PC-9 (cell line): ENCODE measurements around the gene SMIM38. TPM values are rescaled to one million over a fixed set of nuclear protein-coding genes. Genes with fewer than 3 reads are reported as not detected.

ENCODE experiments used
- BruUV-seq: library from RNA; stranded (reverse); fragments of 400-500 nt; replicated peaks from 2 replicates; lab custom pipeline; 2021; lab: Mats Ljungman, UMichigan
- CTCF ChIA-PET: fragments of 300-600 bp; sonication (Branson Sonifier 250); formaldehyde crosslinking; loops from one replicate; lab custom pipeline; 2022; ENCODE audit warnings: antibody characterized with exemption; lab: Charles Lee
- POLR2A ChIA-PET: fragments of 300-600 bp; sonication (Branson Sonifier 250); formaldehyde crosslinking; loops from one replicate; lab custom pipeline; 2022; ENCODE audit warnings: antibody characterized with exemption; ENCODE audit not compliant: unreplicated experiment; lab: Charles Lee
- DNase-seq, 2 experiments: peaks; one replicate each; pipeline versions ENCODE4 v3.0.0 to v3.0.0-alpha.2; 2015 to 2022; ENCODE audit warnings: mixed read lengths in 1 of 2
- H2AFZ ChIP-seq: fragments of 200-600 bp; sonication (generic); 2 replicates; pipeline ENCODE4 v1.8.1; 2017; ENCODE audit warnings: antibody characterized with exemption
- H3F3A ChIP-seq: fragments of 200-600 bp; sonication (generic); 2 replicates; pipeline ENCODE4 v1.8.1; 2017; ENCODE audit warnings: antibody characterized with exemption, mild to moderate bottlenecking, low read depth; ENCODE audit not compliant: insufficient read depth
- H3K27ac ChIP-seq: fragments of 200-600 bp; sonication (generic); 2 replicates; pipeline ENCODE4 v1.6.1; 2016; ENCODE audit warnings: mixed run types
- H3K27me3 ChIP-seq: fragments of 200-600 bp; sonication (generic); 2 replicates; pipeline ENCODE4 v1.6.1; 2016; ENCODE audit warnings: low read depth, mixed run types; ENCODE audit not compliant: insufficient read depth
- H3K36me3 ChIP-seq: fragments of 200-600 bp; sonication (generic); 2 replicates; pipeline ENCODE4 v1.6.1; 2016; ENCODE audit warnings: low read depth, mixed run types
- H3K4me1 ChIP-seq: fragments of 200-600 bp; sonication (generic); replicated peaks from 2 replicates; pipeline ENCODE4 v1.6.1; 2016; ENCODE audit warnings: mixed run types; ENCODE audit not compliant: insufficient read depth
- H3K4me2 ChIP-seq: fragments of 200-600 bp; sonication (generic); 2 replicates; pipeline ENCODE4 v1.6.1; 2017; ENCODE audit warnings: mixed run types
- H3K4me3 ChIP-seq: fragments of 200-600 bp; sonication (generic); 2 replicates; pipeline ENCODE4 v1.6.1; 2016; ENCODE audit warnings: mixed run types
- H3K79me2 ChIP-seq: fragments of 200-600 bp; sonication (generic); 2 replicates; pipeline ENCODE4 v1.6.1; 2017; ENCODE audit warnings: low read depth, mixed run types
- H3K9me2 ChIP-seq: fragments of 200-600 bp; sonication (generic); 2 replicates; pipeline ENCODE4 v1.8.1; 2017; ENCODE audit warnings: mild to moderate bottlenecking; ENCODE audit not compliant: insufficient read depth
- H3K9me3 ChIP-seq: fragments of 200-600 bp; sonication (generic); 2 replicates; pipeline ENCODE4 v1.8.1; 2016; ENCODE audit warnings: low read depth; ENCODE audit not compliant: insufficient read depth
- H4K20me1 ChIP-seq: fragments of 200-600 bp; sonication (generic); 2 replicates; pipeline ENCODE4 v1.8.1; 2017; ENCODE audit not compliant: insufficient read depth
- EZH2 ChIP-seq: fragments of 200-600 bp; sonication (generic); IDR thresholded peaks from 2 replicates; pipeline ENCODE4 v1.8.0; 2017; ENCODE audit warnings: antibody characterized with exemption, low read depth
- intact Hi-C: fragments of 100-400 bp; cut with micrococcal nuclease; formaldehyde crosslinking; loops from one replicate; pipeline ENCODE4 v1.10.0; 2022; ENCODE audit not compliant: unreplicated experiment
- total RNA-seq: library from RNA; stranded (reverse); gene quantifications from 2 replicates; pipeline ENCODE4 v1.2.3, GENCODE V29; 2021
- TF ChIP-seq, protein P1 (sequence below): fragments of 200-600 bp; sonication (generic); conservative IDR thresholded peaks from 2 replicates; pipeline ENCODE4 v1.6.1; 2017; ENCODE audit warnings: mixed run types, antibody characterized with exemption, mild to moderate bottlenecking, moderate library complexity

Gene SMIM38
- total RNA-seq, 1 experiment from 2014 or later: 0.26 TPM

DNA sequence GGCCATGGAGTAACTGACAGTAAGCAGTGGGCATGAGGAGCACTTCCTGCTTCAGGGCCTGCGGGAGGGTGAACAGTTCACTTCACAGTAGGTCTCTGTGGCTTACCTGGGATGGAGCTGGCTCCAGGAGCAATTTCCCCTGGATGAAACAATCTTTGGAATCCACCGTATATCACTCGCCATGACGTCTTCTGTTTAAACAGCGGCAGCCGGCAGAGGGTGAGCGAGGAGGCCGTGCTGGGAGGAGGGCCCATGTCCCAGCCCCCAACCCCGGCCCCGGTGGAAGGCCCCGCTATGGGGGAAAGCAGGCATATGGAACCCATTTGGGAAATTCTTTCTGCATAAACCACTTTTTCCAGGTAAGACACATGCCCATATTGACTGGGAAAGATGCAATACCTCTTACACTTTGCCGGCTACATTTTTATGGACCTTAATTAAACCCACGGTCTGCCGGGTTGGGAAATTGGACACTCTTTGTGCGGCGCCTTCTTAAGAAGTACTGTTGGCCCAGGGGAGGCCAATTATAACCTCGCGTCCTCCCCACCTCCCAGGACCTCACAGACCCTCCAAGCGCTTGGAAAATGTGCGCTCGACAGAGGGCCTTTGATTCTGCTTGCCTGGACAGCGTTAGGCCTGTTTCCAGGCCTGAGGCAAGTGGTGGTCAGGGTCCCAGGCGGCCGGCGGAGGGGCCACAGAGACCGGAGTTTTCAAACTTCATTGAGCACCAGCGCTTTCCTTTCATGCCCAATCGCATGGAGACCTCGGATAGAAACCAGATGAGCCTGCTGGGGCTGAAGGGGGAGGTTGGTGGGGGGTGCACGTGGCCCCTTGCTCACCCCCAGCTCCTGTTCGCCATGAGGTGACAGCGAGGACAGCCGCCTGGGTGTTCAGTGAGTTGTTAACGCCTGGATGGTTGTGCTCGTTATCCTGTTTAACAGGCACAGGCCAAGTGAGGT is 40.4 kb downstream of the SMIM38 start:
- Histone ChIP-seq H2AFZ (no peak overlapping the region), H3K4me2 (no peak overlapping the region), H3K27me3 (no peaks in the 10 kb centered on the region; the same call in 1 of the 2 replicates), H3K79me2 (no peaks in the 10 kb centered on the region), H3F3A (no peaks in the 10 kb centered on the region), H3K9me3 (no peaks in the 10 kb centered on the region), H3K27ac (no peak overlapping the region), H3K36me3 (no peaks in the 10 kb centered on the region), H3K4me1 (no peaks in the 10 kb centered on the region), H3K4me3 (no peak overlapping the region), H4K20me1 (no peaks in the 10 kb centered on the region), H3K9me2 (no peaks in the 10 kb centered on the region)
- intact Hi-C loops: no loop called here
- TF ChIP-seq EZH2: no peak
- BruUV-seq: no TSS peak
- POLR2A ChIA-PET: no interaction called here
- no peak for DNase-seq
- CTCF ChIA-PET: no interaction called here

DNA sequence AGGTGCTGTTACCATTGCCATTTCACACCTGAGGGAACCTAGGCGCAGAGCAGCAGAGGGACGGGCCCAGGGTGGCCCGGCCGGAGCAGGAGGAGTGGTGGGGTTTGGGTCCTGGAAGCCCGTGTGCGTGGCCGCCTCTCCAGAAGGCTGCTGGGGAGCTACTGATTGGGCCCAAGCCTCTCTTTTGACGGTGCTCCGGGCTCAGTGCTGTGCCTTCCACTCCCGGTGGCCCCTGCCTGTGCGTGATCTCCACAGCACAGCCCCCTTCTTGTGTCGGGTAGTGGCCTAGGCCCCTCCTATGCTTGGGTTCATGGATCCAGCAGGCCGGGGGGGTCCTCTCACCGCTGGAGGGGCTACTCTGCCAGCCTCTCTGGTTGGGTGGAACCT is 41.0 kb downstream of the SMIM38 start:
- DNase-seq: no peak
- intact Hi-C loops: no loop called here
- Histone ChIP-seq H3K9me3 (no peaks in the 10 kb centered on the region), H3K36me3 (no peaks in the 10 kb centered on the region), H3K27me3 (no peaks in the 10 kb centered on the region; the same call in 1 of the 2 replicates), H3K4me1 (no peaks in the 10 kb centered on the region), H3K27ac (no peak overlapping the region), H3F3A (no peaks in the 10 kb centered on the region), H3K4me3 (no peak overlapping the region), H4K20me1 (no peaks in the 10 kb centered on the region), H3K4me2 (no peak overlapping the region), H2AFZ (no peak overlapping the region), H3K9me2 (no peaks in the 10 kb centered on the region), H3K79me2 (no peaks in the 10 kb centered on the region)
- ChIA-PET POLR2A (no interaction called here), CTCF (no interaction called here)
- no peak for TF ChIP-seq EZH2
- TF ChIP-seq, protein P1, sequence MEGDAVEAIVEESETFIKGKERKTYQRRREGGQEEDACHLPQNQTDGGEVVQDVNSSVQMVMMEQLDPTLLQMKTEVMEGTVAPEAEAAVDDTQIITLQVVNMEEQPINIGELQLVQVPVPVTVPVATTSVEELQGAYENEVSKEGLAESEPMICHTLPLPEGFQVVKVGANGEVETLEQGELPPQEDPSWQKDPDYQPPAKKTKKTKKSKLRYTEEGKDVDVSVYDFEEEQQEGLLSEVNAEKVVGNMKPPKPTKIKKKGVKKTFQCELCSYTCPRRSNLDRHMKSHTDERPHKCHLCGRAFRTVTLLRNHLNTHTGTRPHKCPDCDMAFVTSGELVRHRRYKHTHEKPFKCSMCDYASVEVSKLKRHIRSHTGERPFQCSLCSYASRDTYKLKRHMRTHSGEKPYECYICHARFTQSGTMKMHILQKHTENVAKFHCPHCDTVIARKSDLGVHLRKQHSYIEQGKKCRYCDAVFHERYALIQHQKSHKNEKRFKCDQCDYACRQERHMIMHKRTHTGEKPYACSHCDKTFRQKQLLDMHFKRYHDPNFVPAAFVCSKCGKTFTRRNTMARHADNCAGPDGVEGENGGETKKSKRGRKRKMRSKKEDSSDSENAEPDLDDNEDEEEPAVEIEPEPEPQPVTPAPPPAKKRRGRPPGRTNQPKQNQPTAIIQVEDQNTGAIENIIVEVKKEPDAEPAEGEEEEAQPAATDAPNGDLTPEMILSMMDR: no peak
- BruUV-seq: no TSS peak

DNA sequence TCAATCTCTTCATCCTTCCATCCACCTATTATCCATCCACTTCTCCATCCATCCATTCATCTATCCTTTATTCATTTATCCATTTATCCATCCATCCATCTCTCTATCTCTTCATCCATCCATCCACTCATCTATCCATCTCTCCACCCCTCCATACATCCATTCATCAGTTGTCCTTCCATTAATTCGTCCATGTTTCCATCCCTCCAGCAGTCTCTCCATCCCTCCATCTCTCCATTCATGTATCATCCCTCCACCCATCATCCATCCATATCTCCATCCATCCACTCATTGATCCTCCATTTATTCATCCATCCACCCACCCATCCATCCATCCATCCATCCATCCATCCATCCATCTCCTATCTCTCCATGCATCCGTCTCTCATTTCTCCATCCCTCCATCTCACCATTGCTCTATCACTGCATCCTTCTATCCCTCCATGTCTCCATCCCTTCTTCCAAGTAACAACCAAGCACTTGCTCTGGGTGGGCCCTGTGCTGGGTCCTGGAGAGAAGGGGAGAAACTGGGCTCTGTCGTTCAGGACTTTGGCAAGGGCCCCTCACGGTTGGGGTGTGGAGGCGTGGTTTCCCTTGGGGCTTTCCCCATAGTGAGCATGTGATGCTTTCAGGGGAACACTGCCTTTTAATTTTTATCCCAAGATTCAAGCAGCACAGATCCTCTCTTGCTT is 43.3 kb downstream of the SMIM38 start:
- ChIA-PET CTCF (no interaction called here), POLR2A (interaction anchor here (0.6 kb wide), 1 partner anchor 165 kb away, joined by 3 read pairs; no protein-coding TSS in a partner anchor)
- intact Hi-C loops: no loop called here
- Histone ChIP-seq H3F3A (no peaks in the 10 kb centered on the region), H2AFZ (no peak overlapping the region), H4K20me1 (no peaks in the 10 kb centered on the region), H3K27ac (no peak overlapping the region), H3K79me2 (no peaks in the 10 kb centered on the region), H3K4me3 (no peak overlapping the region), H3K9me3 (no peaks in the 10 kb centered on the region), H3K4me2 (no peak overlapping the region), H3K4me1 (no peaks in the 10 kb centered on the region), H3K9me2 (no peaks in the 10 kb centered on the region), H3K27me3 (no peaks in the 10 kb centered on the region; the same call in 1 of the 2 replicates), H3K36me3 (no peaks in the 10 kb centered on the region)
- no peak for DNase-seq
- no peak for TF ChIP-seq EZH2
- TF ChIP-seq, protein P1: no peak
- no TSS peak for BruUV-seq
